ENCODE results near the gene VPS72. TPM values are rescaled to one million over a fixed set of nuclear protein-coding genes. Genes with fewer than 3 reads are reported as not detected.

Gene VPS72
- total RNA-seq, 1 experiment from 2014 or later, result 108 TPM

GRCh38 chr1:151235235-151235634, 45.2 kb upstream of the VPS72 start:
- Mint-ChIP-seq H3K4me3 (ENCODE audit: unreplicated experiment) (no peak overlapping the region), H3K27me3 (ENCODE audit: insufficient read depth, unreplicated experiment) (no peaks in the 10 kb centered on the region), H3K9me3 (ENCODE audit: unreplicated experiment) (no peaks in the 10 kb centered on the region), H3K4me1 (ENCODE audit: insufficient read depth, unreplicated experiment) (peaks cover 12% of the 10 kb centered on the region), H3K36me3 (ENCODE audit: insufficient read depth, unreplicated experiment) (peaks cover 100% of the 10 kb centered on the region), H3K27ac (ENCODE audit: low read depth, unreplicated experiment) (no peak overlapping the region)
- TF ChIP-seq CTCF (IDR thresholded peaks at IDR 0.05; ENCODE audit: unreplicated experiment), result no peak
- BruUV-seq (replicated peaks), result no TSS peak
- DNase-seq (ENCODE audit: unreplicated experiment), result no peak
- ChIA-PET CTCF (interaction anchor here (0.8 to 13.9 kb wide), 2 partner anchors 15 to 60 kb away, joined by 3 to 122 read pairs; partner anchors contain the start of genes PSMD4 and TMOD4), POLR2A (interaction anchor here (0.7 to 1.2 kb wide), 3 partner anchors 10 to 132 kb away, joined by 3 to 4 read pairs (median 3); no protein-coding TSS in a partner anchor)
- intact Hi-C loops (cut with micrococcal nuclease), result loop anchor here (5.0 kb wide), 1 partner anchor 33 kb away; no protein-coding TSS in a partner anchor

- Mint-ChIP-seq H3K4me1 (ENCODE audit: insufficient read depth, unreplicated experiment) (peaks cover 13% of the 10 kb centered on the region), H3K27me3 (ENCODE audit: insufficient read depth, unreplicated experiment) (no peaks in the 10 kb centered on the region), H3K36me3 (ENCODE audit: insufficient read depth, unreplicated experiment) (peaks cover 89% of the 10 kb centered on the region), H3K9me3 (ENCODE audit: unreplicated experiment) (no peaks in the 10 kb centered on the region), H3K27ac (ENCODE audit: low read depth, unreplicated experiment) (no peak overlapping the region), H3K4me3 (ENCODE audit: unreplicated experiment) (no peak overlapping the region)
- POLR2A ChIA-PET, result interaction anchor here (0.5 to 0.9 kb wide), 3 partner anchors 10 to 1334 kb away, joined by 3 to 4 read pairs (median 3); no protein-coding TSS in a partner anchor
- DNase-seq (ENCODE audit: unreplicated experiment), result no peak
- intact Hi-C loops (cut with micrococcal nuclease), result no loop called here
- CTCF ChIA-PET, result interaction anchor here (0.7 to 1.4 kb wide), 4 partner anchors 30 to 206 kb away, joined by 3 to 5 read pairs (median 4); no protein-coding TSS in a partner anchor
- no TSS peak for BruUV-seq (replicated peaks)
- no peak for TF ChIP-seq CTCF (IDR thresholded peaks at IDR 0.05; ENCODE audit: unreplicated experiment)
These were observed 32.1 kb upstream of the VPS72 start for GRCh38 chr1:151222130-151222529.

GRCh38 chr1:151221616-151222015, 31.6 kb upstream of the VPS72 start:
- POLR2A ChIA-PET, result no interaction called here
- H3K4me1 Mint-ChIP-seq (ENCODE audit: insufficient read depth, unreplicated experiment), result peaks cover 14% of the 10 kb centered on the region
- CTCF ChIA-PET, result interaction anchor here (0.6 to 1.4 kb wide), 3 partner anchors 30 to 119 kb away, joined by 3 read pairs; no protein-coding TSS in a partner anchor
- DNase-seq (ENCODE audit: unreplicated experiment), result peak; percentile 26
- no peaks in the 10 kb centered on the region for H3K27me3 Mint-ChIP-seq (ENCODE audit: insufficient read depth, unreplicated experiment)
- intact Hi-C loops (cut with micrococcal nuclease), result no loop called here
- no peak overlapping the region for H3K4me3 Mint-ChIP-seq (ENCODE audit: unreplicated experiment)
- TF ChIP-seq CTCF (IDR thresholded peaks at IDR 0.05; ENCODE audit: unreplicated experiment), result no peak
- H3K36me3 Mint-ChIP-seq (ENCODE audit: insufficient read depth, unreplicated experiment), result peaks cover 89% of the 10 kb centered on the region
- no peaks in the 10 kb centered on the region for H3K9me3 Mint-ChIP-seq (ENCODE audit: unreplicated experiment)
- BruUV-seq (replicated peaks), result TSS peak; percentile 1
- peak overlapping the region; percentile 43 for H3K27ac Mint-ChIP-seq (ENCODE audit: low read depth, unreplicated experiment)

GRCh38 chr1:151213560-151213959, 23.6 kb upstream of the VPS72 start:
- Mint-ChIP-seq H3K27ac (ENCODE audit: low read depth, unreplicated experiment) (peak overlapping the region; percentile 33), H3K27me3 (ENCODE audit: insufficient read depth, unreplicated experiment) (no peaks in the 10 kb centered on the region), H3K36me3 (ENCODE audit: insufficient read depth, unreplicated experiment) (peaks cover 95% of the 10 kb centered on the region), H3K4me1 (ENCODE audit: insufficient read depth, unreplicated experiment) (peaks cover 12% of the 10 kb centered on the region), H3K9me3 (ENCODE audit: unreplicated experiment) (no peaks in the 10 kb centered on the region), H3K4me3 (ENCODE audit: unreplicated experiment) (no peak overlapping the region)
- POLR2A ChIA-PET, result interaction anchor here (1.2 kb wide), 1 partner anchor 14 kb away, joined by 3 read pairs; no protein-coding TSS in a partner anchor
- no TSS peak for BruUV-seq (replicated peaks)
- intact Hi-C loops (cut with micrococcal nuclease), result no loop called here
- CTCF ChIA-PET, result interaction anchor here (1.0 to 2.8 kb wide), 4 partner anchors 10 to 38 kb away, joined by 3 to 6 read pairs (median 3); no protein-coding TSS in a partner anchor
- DNase-seq (ENCODE audit: unreplicated experiment), result no peak
- no peak for TF ChIP-seq CTCF (IDR thresholded peaks at IDR 0.05; ENCODE audit: unreplicated experiment)
